ENCODE results near the gene WIPF1.
"Not testable (repeated sequence)": the region's sequence is repeated elsewhere in the genome, so short reads cannot be mapped to it uniquely, and the experiment has no call there.

WIPF1 gene

DNA sequence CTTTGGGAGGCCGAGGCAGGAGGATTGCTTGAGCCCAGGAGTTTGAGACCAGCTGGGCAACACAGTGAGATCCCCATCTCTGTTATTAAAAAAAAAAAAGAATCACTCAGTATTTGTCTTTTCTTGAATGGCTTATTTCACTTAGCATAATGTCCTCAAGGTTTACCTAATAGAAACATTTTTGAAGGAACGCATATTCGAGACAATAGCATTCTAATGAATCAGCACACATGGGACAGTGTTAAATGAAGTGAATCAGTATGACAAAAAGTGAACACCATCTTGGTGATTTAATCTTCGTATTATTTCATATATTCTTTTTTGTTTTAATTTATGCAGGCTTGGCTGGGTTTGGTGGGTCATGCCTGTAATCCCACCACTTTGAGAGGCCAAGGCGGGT is 44.7 kb downstream of the WIPF1 start:
- no peak overlapping the region for H3K4me3 ChIP-seq (ENCODE audit: low read depth, low read length)
- DNase-seq (ENCODE audit: low read depth), result no peak

DNA sequence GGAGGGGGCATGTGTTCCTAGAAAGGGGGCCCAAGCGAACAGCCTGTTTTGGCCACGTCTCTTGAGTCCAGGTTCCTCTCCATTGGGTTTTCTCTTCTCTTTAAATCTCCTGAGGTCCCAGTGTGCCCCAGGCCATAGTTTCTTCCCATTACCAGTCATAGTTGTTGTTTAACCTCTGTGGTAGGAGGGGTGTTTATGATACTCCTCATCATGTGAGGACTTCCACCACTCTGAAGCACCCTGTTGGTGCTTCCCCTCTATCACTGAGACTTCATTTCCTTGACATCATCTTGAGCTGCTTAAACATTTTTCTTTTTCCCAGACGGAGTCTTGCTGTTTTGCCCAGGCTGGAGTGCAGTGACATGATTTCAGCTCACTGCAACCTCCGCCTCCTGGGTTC is 45.9 kb downstream of the WIPF1 start:
- no peak for DNase-seq (ENCODE audit: low read depth)
- no peak overlapping the region for H3K4me3 ChIP-seq (ENCODE audit: low read depth, low read length)

GRCh38 chr2:174548646-174549045 is 49.0 kb downstream of the WIPF1 start:
- DNase-seq (ENCODE audit: low read depth); H3K4me3 ChIP-seq (ENCODE audit: low read depth, low read length): not testable (repeated sequence)

GRCh38 chr2:174548021-174548420 is 49.6 kb downstream of the WIPF1 start:
- H3K4me3 ChIP-seq (ENCODE audit: low read depth, low read length); DNase-seq (ENCODE audit: low read depth): not testable (repeated sequence)

GRCh38 chr2:174546519-174547506 is 50.8 kb downstream of the WIPF1 start:
- peak; percentile 11 for DNase-seq (ENCODE audit: low read depth)
- H3K4me3 ChIP-seq (ENCODE audit: low read depth, low read length), result no peak overlapping the region

- no peak overlapping the region for H3K4me3 ChIP-seq (ENCODE audit: low read depth, low read length)
Measured at GRCh38 chr2:174545240-174545639, 52.4 kb downstream of the WIPF1 start.

DNA sequence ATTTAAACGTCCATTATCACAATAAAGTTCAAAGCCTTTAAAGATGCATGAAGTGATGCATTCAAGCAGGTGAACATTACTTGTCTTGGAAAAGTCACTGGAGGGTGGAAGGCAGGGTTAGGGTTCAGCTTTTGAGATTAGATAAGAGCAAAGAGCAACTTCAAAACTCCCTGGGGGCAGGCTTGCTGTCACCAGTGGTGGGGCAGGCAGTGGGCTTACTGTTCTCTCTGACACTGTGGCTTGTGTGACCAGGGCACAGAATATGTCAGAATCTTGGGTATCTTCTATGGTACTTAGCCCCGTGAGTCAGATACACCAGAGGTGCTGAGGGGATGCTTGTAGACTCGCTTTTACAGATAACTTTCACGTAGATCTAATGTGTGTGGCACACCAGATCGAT is 52.8 kb downstream of the WIPF1 start:
- no peak overlapping the region for H3K4me3 ChIP-seq (ENCODE audit: low read depth, low read length)
- DNase-seq (ENCODE audit: low read depth), result no peak

More at GRCh38 chr2:174545240-174545639, 52.4 kb downstream of the WIPF1 start:
- DNase-seq (ENCODE audit: low read depth), result no peak

GRCh38 chr2:174544156-174544555 is 53.4 kb downstream of the WIPF1 start:
- H3K4me3 ChIP-seq (ENCODE audit: low read depth, low read length), result no peak overlapping the region
- DNase-seq (ENCODE audit: low read depth), result no peak

- no peak for DNase-seq (ENCODE audit: low read depth)
- no peak overlapping the region for H3K4me3 ChIP-seq (ENCODE audit: low read depth, low read length)
Measured at GRCh38 chr2:174540893-174541292, 56.7 kb downstream of the WIPF1 start.

GRCh38 chr2:174535757-174536703 is 61.6 kb downstream of the WIPF1 start:
- DNase-seq (ENCODE audit: low read depth), result no peak
- no peak overlapping the region for H3K4me3 ChIP-seq (ENCODE audit: low read depth, low read length)

GRCh38 chr2:174535083-174535482 is 62.5 kb downstream of the WIPF1 start:
- H3K4me3 ChIP-seq (ENCODE audit: low read depth, low read length), result no peak overlapping the region
- no peak for DNase-seq (ENCODE audit: low read depth)

GRCh38 chr2:174529916-174530315 is 67.7 kb downstream of the WIPF1 start:
- no peak for DNase-seq (ENCODE audit: low read depth)

GRCh38 chr2:174527959-174528358 is 69.6 kb downstream of the WIPF1 start:
- no peak for DNase-seq (ENCODE audit: low read depth)
- no peak overlapping the region for H3K4me3 ChIP-seq (ENCODE audit: low read depth, low read length)

More at GRCh38 chr2:174529916-174530315, 67.7 kb downstream of the WIPF1 start:
- H3K4me3 ChIP-seq (ENCODE audit: low read depth, low read length), result no peak overlapping the region

DNA sequence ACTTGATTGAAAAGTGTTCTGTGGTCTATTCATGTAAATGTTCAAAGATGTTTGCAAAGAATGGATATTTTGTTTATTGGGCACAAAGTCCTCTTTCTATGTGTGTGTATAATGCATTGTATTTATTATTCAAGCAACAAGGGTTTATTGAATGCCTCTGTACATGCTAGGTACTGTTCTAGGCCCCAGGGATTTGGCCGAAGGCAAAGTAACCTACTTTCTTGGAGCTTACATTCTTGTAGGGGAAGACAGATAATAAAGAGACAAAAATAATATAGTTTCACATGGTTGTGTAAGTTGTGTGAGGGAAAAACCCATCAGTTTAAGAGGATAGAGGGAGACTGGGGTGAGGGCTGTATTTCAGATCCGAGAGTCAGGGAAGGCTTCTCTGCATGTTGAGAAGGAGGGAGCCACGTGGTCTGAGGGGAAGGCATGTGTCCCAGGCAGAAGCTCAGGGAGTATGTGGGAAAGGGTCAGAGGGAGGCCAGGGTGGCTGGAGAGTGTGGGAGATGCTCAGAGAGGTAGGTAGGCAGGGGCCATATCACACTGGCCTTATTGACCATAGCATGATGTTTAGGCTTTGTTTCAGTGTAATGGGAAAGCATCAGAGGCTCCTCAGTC is 70.4 kb downstream of the WIPF1 start:
- no peak overlapping the region for H3K4me3 ChIP-seq (ENCODE audit: low read depth, low read length)
- no peak for DNase-seq (ENCODE audit: low read depth)

DNA sequence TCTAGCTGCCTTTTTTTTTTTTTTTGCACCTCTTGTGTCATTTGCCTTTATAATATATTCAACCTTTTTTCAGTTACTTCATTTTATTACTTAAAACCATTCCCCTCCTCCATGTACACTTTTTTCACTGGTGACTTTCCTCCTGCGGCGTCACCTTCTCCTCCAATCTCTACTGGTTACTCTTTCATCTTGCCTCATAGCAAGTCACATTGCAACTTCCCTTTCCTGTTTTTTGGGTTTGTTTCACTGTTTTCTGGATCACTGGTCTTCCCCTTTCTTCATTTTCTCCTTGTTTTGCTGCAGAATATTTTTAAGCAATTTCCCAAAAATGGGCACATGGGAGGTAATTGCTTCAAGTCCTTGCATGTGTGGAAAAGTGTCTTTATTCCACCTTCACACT is 73.1 kb downstream of the WIPF1 start:
- DNase-seq (ENCODE audit: low read depth), result no peak
- no peak overlapping the region for H3K4me3 ChIP-seq (ENCODE audit: low read depth, low read length)

DNA sequence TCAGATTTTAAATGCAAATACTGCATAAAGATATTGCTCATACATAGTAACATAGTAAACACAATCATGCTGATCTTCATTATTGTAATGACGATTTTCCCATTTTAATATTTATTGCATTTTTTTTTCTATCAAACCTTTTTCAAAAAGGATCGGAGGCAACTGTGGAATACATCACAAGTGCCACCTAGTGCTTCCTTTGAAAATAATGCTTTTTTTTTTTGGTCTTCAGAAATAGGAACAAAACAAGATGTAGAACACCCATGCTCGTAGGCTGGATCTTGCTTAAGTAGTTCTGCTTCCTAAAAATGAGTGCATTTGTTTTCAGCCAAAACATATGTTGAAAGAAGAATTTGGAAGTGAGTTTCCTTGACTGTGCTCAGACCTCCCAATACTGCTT is 75.1 kb downstream of the WIPF1 start:
- no peak for DNase-seq (ENCODE audit: low read depth)
- no peak overlapping the region for H3K4me3 ChIP-seq (ENCODE audit: low read depth, low read length)

DNA sequence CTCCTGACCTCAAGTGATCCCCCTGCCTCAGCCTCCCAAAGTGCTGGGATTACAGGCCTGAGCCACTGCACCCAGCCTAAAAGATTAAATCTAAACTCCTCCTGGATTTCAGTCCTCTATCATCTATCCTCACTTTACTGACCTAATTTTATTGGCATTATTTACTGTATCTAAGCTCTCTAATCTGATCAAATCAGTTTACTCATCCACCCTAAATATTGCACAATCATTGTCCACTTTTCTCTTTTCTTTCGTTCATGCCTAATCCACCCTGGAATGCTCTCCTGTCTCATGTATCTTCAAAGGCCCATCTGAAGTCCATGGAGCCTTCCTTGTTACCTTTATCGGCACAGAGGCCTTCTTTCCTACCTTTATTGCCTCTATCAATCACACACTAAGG is 79.2 kb downstream of the WIPF1 start:
- no peak overlapping the region for H3K4me3 ChIP-seq (ENCODE audit: low read depth, low read length)
- no peak for DNase-seq (ENCODE audit: low read depth)

GRCh38 chr2:174516501-174517378 is 80.9 kb downstream of the WIPF1 start:
- no peak for DNase-seq (ENCODE audit: low read depth)
- no peak overlapping the region for H3K4me3 ChIP-seq (ENCODE audit: low read depth, low read length)

DNA sequence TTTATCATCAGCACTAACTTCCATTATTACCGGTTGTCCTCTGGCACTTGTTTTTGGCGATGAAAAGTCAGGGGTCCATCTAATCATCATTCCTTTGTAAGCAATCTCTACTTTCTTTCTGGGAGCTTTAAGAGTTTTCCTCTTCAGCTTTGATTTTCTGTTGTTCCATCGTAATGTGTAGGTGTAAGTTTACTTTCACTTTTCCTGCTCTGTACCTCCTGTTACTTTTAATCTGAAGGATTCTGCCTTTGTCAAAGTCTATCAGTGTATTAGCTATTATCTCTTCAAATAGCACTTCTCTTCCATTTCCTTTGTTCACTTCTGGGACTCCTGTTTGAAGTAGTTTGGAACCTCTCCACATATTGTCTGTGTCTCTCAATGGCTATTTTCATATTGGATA is 85.3 kb downstream of the WIPF1 start:
- H3K4me3 ChIP-seq (ENCODE audit: low read depth, low read length), result no peak overlapping the region
- DNase-seq (ENCODE audit: low read depth), result no peak

Data from skeletal muscle cell (primary cell).